H1 (cell line): ENCODE results near the gene PLCH2. TPM values are rescaled to one million over a fixed set of nuclear protein-coding genes. Genes with fewer than 3 reads are reported as not detected.

Experiments used
- CTCF ChIA-PET: fragments of 300-600 bp; sonication (Branson Sonifier 250); formaldehyde crosslinking; loops from one replicate; lab custom pipeline; 2021; ENCODE audit not compliant: partially characterized antibody; lab: Charles Lee
- POLR2A ChIA-PET: fragments of 300-600 bp; sonication (Branson Sonifier 250); formaldehyde crosslinking; loops from one replicate; lab custom pipeline; 2021; ENCODE audit warnings: inconsistent platforms; ENCODE audit not compliant: partially characterized antibody; lab: Charles Lee
- DNase-seq, 2 experiments: peaks; one replicate each; pipeline versions ENCODE4 v3.0.0 to v3.0.0-alpha.2; 2010 to 2022; ENCODE audit warnings: low spot score in 2 of 2, low read depth in 1 of 2, mixed read lengths in 1 of 2
- FAIRE-seq: peaks from 2 replicates; lab custom pipeline; 2011; peaks lifted over from hg19 to GRCh38; lab: Jason Lieb, UNC
- H2AFZ ChIP-seq: 2 replicates; pipeline ENCODE4 v1.8.1; 2012; ENCODE audit warnings: low read length, inconsistent platforms
- H2AK5ac ChIP-seq: 2 replicates; pipeline ENCODE4 v1.6.1; 2013; ENCODE audit warnings: low read depth, low read length
- H2BK120ac ChIP-seq: replicated peaks from 2 replicates; pipeline ENCODE3; 2013; ENCODE audit warnings: low read depth, low read length, inconsistent platforms
- H2BK12ac ChIP-seq: 2 replicates; pipeline ENCODE4 v1.6.1; 2013; ENCODE audit warnings: low read depth, low read length
- H2BK15ac ChIP-seq: 2 replicates; pipeline ENCODE4 v1.6.1; 2013; ENCODE audit warnings: low read length
- H2BK20ac ChIP-seq: 2 replicates; pipeline ENCODE4 v1.6.1; 2013; ENCODE audit warnings: low read length
- H2BK5ac ChIP-seq: 2 replicates; pipeline ENCODE4 v1.6.1; 2013; ENCODE audit warnings: low read depth, low read length
- H3K14ac ChIP-seq: 2 replicates; pipeline ENCODE4 v1.6.1; 2013; ENCODE audit warnings: inconsistent platforms; ENCODE audit not compliant: insufficient read length
- H3K18ac ChIP-seq: 2 replicates; pipeline ENCODE4 v1.6.1; 2013; ENCODE audit warnings: low read length; ENCODE audit errors: extremely low read depth
- H3K23ac ChIP-seq: 2 replicates; pipeline ENCODE4 v1.6.1; 2013; ENCODE audit warnings: inconsistent platforms; ENCODE audit not compliant: insufficient read length
- H3K23me2 ChIP-seq: 2 replicates; pipeline ENCODE4 v1.6.1; 2013; ENCODE audit warnings: low read depth, low read length
- H3K27ac ChIP-seq: 2 replicates; pipeline ENCODE4 v1.6.1; 2011; ENCODE audit warnings: low read depth, low read length, inconsistent platforms
- H3K27me3 ChIP-seq, 4 experiments: replicated peaks in 1 of 4; 1 replicate in 1 of 4; 2 replicates in 3 of 4; pipeline versions ENCODE4 v1.6.1 to v1.8.1; 2011 to 2013; ENCODE audit warnings: low read length in 3 of 4, mild to moderate bottlenecking in 3 of 4, inconsistent platforms in 2 of 4, mixed read lengths in 2 of 4, moderate library complexity in 1 of 4; ENCODE audit not compliant: control insufficient read depth in 3 of 4, insufficient read depth in 3 of 4; ENCODE audit errors: extremely low read depth in 1 of 4
- H3K36me3 ChIP-seq, 4 experiments: 2 replicates each; pipeline versions ENCODE4 v1.6.1 to v1.8.1; 2011 to 2013; ENCODE audit warnings: mild to moderate bottlenecking in 4 of 4, low read length in 3 of 4, moderate library complexity in 2 of 4, control low read depth in 1 of 4, inconsistent platforms in 1 of 4; ENCODE audit not compliant: insufficient read depth in 4 of 4, control insufficient read depth in 2 of 4
- H3K4ac ChIP-seq: replicated peaks from 2 replicates; pipeline ENCODE3; 2013; ENCODE audit warnings: low read length, low read depth, mixed read lengths, inconsistent platforms; ENCODE audit not compliant: insufficient read length
- H3K4me1 ChIP-seq, 4 experiments: replicated peaks in 1 of 4; 1 replicate in 1 of 4; 2 replicates in 3 of 4; pipeline versions ENCODE4 v1.6.1 to v1.8.1; 2011 to 2013; ENCODE audit warnings: low read length in 3 of 4, inconsistent platforms in 2 of 4, mixed read lengths in 1 of 4; ENCODE audit not compliant: insufficient read depth in 4 of 4, control insufficient read depth in 3 of 4
- H3K4me2 ChIP-seq, 2 experiments: 2 replicates each; pipeline versions ENCODE4 v1.6.1 to v1.8.1; 2011 to 2013; ENCODE audit warnings: low read depth in 2 of 2, low read length in 2 of 2, control low read depth in 1 of 2, inconsistent platforms in 1 of 2, mild to moderate bottlenecking in 1 of 2; ENCODE audit not compliant: insufficient read depth in 1 of 2
- H3K4me3 ChIP-seq, 4 experiments: fragments of 200-600, 300-600 bp in 1 of 4; sonication (generic), shearing (Covaris generic), sonication (Bioruptor Twin) in 1 of 4; 2 replicates each; pipeline versions ENCODE4 v1.5.1 to v1.8.1; 2011 to 2016; ENCODE audit warnings: low read length in 4 of 4, low read depth in 3 of 4, control low read depth in 2 of 4, inconsistent platforms in 2 of 4, mild to moderate bottlenecking in 2 of 4, mixed read lengths in 1 of 4, moderate library complexity in 1 of 4; ENCODE audit not compliant: insufficient read depth in 2 of 4; ENCODE audit errors: extremely low read depth in 1 of 4
- H3K56ac ChIP-seq: replicated peaks from 2 replicates; pipeline ENCODE3; 2013; ENCODE audit warnings: low read depth, mild to moderate bottlenecking, mixed read lengths, low read length, inconsistent platforms; ENCODE audit not compliant: insufficient read length
- H3K79me1 ChIP-seq: 2 replicates; pipeline ENCODE4 v1.6.1; 2013; ENCODE audit warnings: low read depth, low read length, control low read depth
- H3K79me2 ChIP-seq, 2 experiments: 2 replicates each; pipeline versions ENCODE4 v1.6.1 to v1.8.1; 2012 to 2013; ENCODE audit warnings: low read length in 2 of 2, mild to moderate bottlenecking in 2 of 2, inconsistent platforms in 1 of 2; ENCODE audit not compliant: insufficient read depth in 2 of 2, control insufficient read depth in 1 of 2
- H3K9ac ChIP-seq, 4 experiments: replicated peaks in 1 of 4; 1 replicate in 1 of 4; 2 replicates in 3 of 4; pipeline versions ENCODE4 v1.6.1 to v1.8.1; 2011 to 2013; ENCODE audit warnings: low read depth in 3 of 4, low read length in 3 of 4, control low read depth in 2 of 4, mild to moderate bottlenecking in 2 of 4, moderate library complexity in 2 of 4, inconsistent platforms in 1 of 4; ENCODE audit errors: extremely low read depth in 1 of 4
- H3K9me3 ChIP-seq, 2 experiments: 2 replicates each; pipeline versions ENCODE4 v1.6.1 to v1.8.1; 2012 to 2013; ENCODE audit warnings: mild to moderate bottlenecking in 2 of 2, moderate library complexity in 2 of 2, control low read depth in 1 of 2, inconsistent platforms in 1 of 2, low read depth in 1 of 2, low read length in 1 of 2, mixed read lengths in 1 of 2; ENCODE audit not compliant: insufficient read depth in 2 of 2
- H4K20me1 ChIP-seq, 2 experiments: replicated peaks in 1 of 2; 2 replicates each; pipeline versions ENCODE3 to v1.8.1; 2011 to 2013; ENCODE audit warnings: inconsistent platforms in 2 of 2, low read length in 2 of 2, mild to moderate bottlenecking in 1 of 2; ENCODE audit not compliant: insufficient read depth in 2 of 2, control insufficient read depth in 1 of 2
- H4K5ac ChIP-seq: 2 replicates; pipeline ENCODE4 v1.6.1; 2013; ENCODE audit warnings: low read length, low read depth, mixed read lengths, inconsistent platforms; ENCODE audit not compliant: insufficient read length
- H4K8ac ChIP-seq: 2 replicates; pipeline ENCODE4 v1.8.0; 2013; ENCODE audit warnings: mild to moderate bottlenecking, moderate library complexity, low read length, inconsistent platforms; ENCODE audit not compliant: insufficient read depth; ENCODE audit errors: extremely low read depth
- H4K91ac ChIP-seq: replicated peaks from 2 replicates; pipeline ENCODE3; 2013; ENCODE audit warnings: low read length, mixed read lengths, inconsistent platforms; ENCODE audit not compliant: insufficient read length
- BACH1 ChIP-seq: IDR thresholded peaks from 2 replicates; pipeline ENCODE4 v1.6.1; 2012; ENCODE audit warnings: low read length, improper control_type of control experiment
- CEBPB ChIP-seq: IDR thresholded peaks from 2 replicates; pipeline ENCODE4 v1.6.1; 2012; ENCODE audit warnings: low read depth, low read length
- CHD2 ChIP-seq: IDR thresholded peaks from 2 replicates; pipeline ENCODE4 v1.6.1; 2012; ENCODE audit warnings: low read length, improper control_type of control experiment
- CREB1 ChIP-seq: IDR thresholded peaks from 2 replicates; pipeline ENCODE4 v1.6.1; 2012; ENCODE audit warnings: inconsistent platforms
- TAF1 ChIP-seq: IDR thresholded peaks from 2 replicates; pipeline ENCODE4 v1.6.1; 2011; ENCODE audit warnings: mild to moderate bottlenecking, low read depth, low read length
- YY1 ChIP-seq: IDR thresholded peaks from 2 replicates; pipeline ENCODE4 v1.6.1; 2011; ENCODE audit warnings: low read depth, mild to moderate bottlenecking, low read length
- WGBS, 2 experiments: shearing (Covaris generic) in 1 of 2; methylation state at CpG; one replicate each; pipeline versions ENCODE4 v1.1.6 to v1.1.7; 2013 to 2015; ENCODE audit warnings: low lambda C conversion rate in 2 of 2, mixed read lengths in 2 of 2, inconsistent platforms in 1 of 2, low coverage in 1 of 2, missing lambda C conversion rate in 1 of 2; ENCODE audit not compliant: insufficient replicate concordance in 2 of 2, insufficient coverage in 1 of 2, insufficient read length in 1 of 2; ENCODE audit errors: extremely low coverage in 1 of 2, missing lambda C conversion rate in 1 of 2; 5-methylcytosine and 5-hydroxymethylcytosine counted together
- polyA plus RNA-seq, 7 experiments: library from polyadenylated mRNA; depleted of rRNA in 3 of 7; stranded (reverse) in 5 of 7; unstranded in 2 of 7; fragments of >200 nt in 5 of 7; fragments of 200-250 nt in 2 of 7; gene quantifications; 1 replicate in 5 of 7; 2 replicates in 1 of 7; 4 replicates in 1 of 7; pipeline versions ENCODE4 v1.2.1 to v1.2.3, GENCODE V29; 2011 to 2013; ENCODE audit warnings: missing spikeins in 2 of 7, mixed read lengths in 2 of 7
- total RNA-seq: library from RNA; stranded (reverse); fragmentation: NEBNext Ultra II Directional; extraction: Animal tissue kit (Norgen Biotek cat#: 25700); gene quantifications from 2 replicates; pipeline ENCODE4 v1.2.1, GENCODE V29; 2021

Gene PLCH2
- total and polyA plus RNA-seq, 2 of the 8 experiments (the other 6 are each of a cell fraction or from before 2014, with no cell fraction given), result 0.14 to 0.19 TPM

GRCh38 chr1:2547210-2548067 lies 71.3 kb downstream of the PLCH2 start:
- no peaks in the 10 kb centered on the region for H3K9me3 ChIP-seq
- peak overlapping the region; percentile 21; the same call in 1 of the 2 replicates for H4K8ac ChIP-seq
- TF ChIP-seq YY1, result peak; percentile 76; the same call in 1 of the 2 replicates
- no peak for TF ChIP-seq CREB1
- TF ChIP-seq BACH1, result peak; percentile 16; the same call in 1 of the 2 replicates
- TF ChIP-seq CEBPB, result no peak
- no peak; the same call in 1 of the 2 replicates for TF ChIP-seq TAF1
- no peak for TF ChIP-seq CHD2
- H2AK5ac ChIP-seq, result no peak overlapping the region
- peaks cover 0 to 8% (median 5%) of the 10 kb centered on the region in 4 experiments; a peak in 3 of 7 replicates for H3K27me3 ChIP-seq
- DNase-seq, result no peak
- peak overlapping the region; percentile 87 for H3K18ac ChIP-seq
- no peak overlapping the region for H3K14ac ChIP-seq
- H2BK5ac ChIP-seq, result peak overlapping the region; percentile 71; the same call in 1 of the 2 replicates
- 0 out of 2 replicates have a peak overlapping the region, but pooled peaks have one; percentile 10 for H2BK20ac ChIP-seq
- no peaks in the 10 kb centered on the region for H3K36me3 ChIP-seq
- H4K20me1 ChIP-seq, result no peaks in the 10 kb centered on the region
- peak overlapping the region; percentile 64 for H2BK120ac ChIP-seq
- H3K79me1 ChIP-seq, result no peaks in the 10 kb centered on the region
- H4K91ac ChIP-seq, result peak overlapping the region; percentile 65
- WGBS, 2 experiments, result 18% methylated on average over 23 of the region's 27 CpGs; no CpG with 5 or more reads in 1 of the 2 experiments
- H2BK15ac ChIP-seq, result no peak overlapping the region; the same call in 1 of the 2 replicates
- H3K4me3 ChIP-seq, result peak overlapping the region; percentile 51 to 75 (median 63)
- H2BK12ac ChIP-seq, result peak overlapping the region; percentile 43; the same call in 1 of the 2 replicates
- 0 out of 7 replicates have a peak overlapping the region, but pooled peaks of 1 of the 4 experiments have one; percentile 20 for H3K9ac ChIP-seq
- peaks cover 0 to 31% (median 28%) of the 10 kb centered on the region in 4 experiments; a peak in 6 of 7 replicates for H3K4me1 ChIP-seq
- H3K27ac ChIP-seq, result no peak overlapping the region
- no peaks in the 10 kb centered on the region for H3K79me2 ChIP-seq
- H3K23me2 ChIP-seq, result peaks cover 10% of the 10 kb centered on the region; the same call in 1 of the 2 replicates
- H2AFZ ChIP-seq, result no peak overlapping the region
- H3K4me2 ChIP-seq, result peak overlapping the region; percentile 82 to 92
- peak overlapping the region; percentile 57 for H3K4ac ChIP-seq
- H4K5ac ChIP-seq, result peak overlapping the region; percentile 68
- no peak for FAIRE-seq
- POLR2A ChIA-PET, result interaction anchor here (0.6 to 1.7 kb wide), 13 partner anchors 12 to 513 kb away, joined by 3 to 9 read pairs (median 3); partner anchors contain the start of genes MORN1, PANK4 and RER1
- H3K23ac ChIP-seq, result no peak overlapping the region
- peak overlapping the region; percentile 10 for H3K56ac ChIP-seq
- CTCF ChIA-PET, result interaction anchor here (0.6 to 3.7 kb wide), 32 partner anchors 8 to 1546 kb away, joined by 3 to 27 read pairs (median 4); partner anchors contain the start of genes HES5, PANK4 and PEX10
